GM21723 (cell line): ENCODE measurements around the gene SERPINB1.
"Not testable (repeated sequence)": the region's sequence is repeated elsewhere in the genome, so short reads cannot be mapped to it uniquely, and the experiment has no call there.

Experiments used
- ATAC-seq: cut with Tn5 transposase; IDR thresholded peaks from one replicate; pipeline ENCODE4 v1.9.1; 2021; ENCODE audit warnings: mild to moderate bottlenecking, moderate library complexity; ENCODE audit not compliant: unreplicated experiment

SERPINB1 gene

DNA sequence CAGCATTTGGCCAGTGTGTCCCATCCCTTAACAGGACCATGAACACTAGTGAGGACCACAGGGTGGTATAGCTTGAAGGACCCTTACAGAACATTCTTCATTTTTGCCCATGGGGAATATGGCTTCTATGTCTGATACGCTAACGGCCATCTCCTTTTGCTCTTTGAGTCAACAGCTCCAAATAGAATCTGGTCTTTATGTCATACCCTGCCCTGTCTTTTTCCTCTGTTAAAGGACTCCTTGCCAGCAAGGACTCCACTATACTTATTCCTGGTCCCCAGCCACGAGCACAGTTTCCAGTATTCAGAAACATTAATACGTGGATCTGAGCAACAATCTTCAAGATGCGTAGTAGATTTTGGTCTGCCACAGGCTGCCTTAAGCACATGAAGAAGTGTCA lies 22.5 kb downstream of the SERPINB1 start:
- no peak for ATAC-seq

DNA sequence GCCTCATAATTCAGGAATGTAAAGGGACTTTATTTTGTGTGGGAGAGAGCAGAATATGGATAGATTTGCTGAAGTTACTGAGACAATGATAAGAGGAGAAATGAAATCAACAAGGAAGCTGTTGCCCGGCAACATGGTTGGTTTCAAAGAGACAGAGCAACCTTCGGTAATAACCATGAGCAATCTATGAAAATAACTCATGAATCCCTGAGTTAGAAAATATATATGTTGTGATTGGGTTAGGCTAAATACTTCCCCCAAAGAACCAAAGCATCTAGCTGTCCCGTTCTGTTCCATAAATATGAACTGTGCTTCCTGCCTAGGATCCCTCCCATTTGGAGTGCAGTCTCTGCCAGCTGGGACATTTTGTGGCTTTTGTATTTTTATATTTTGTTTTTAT lies 23.1 kb downstream of the SERPINB1 start:
- no peak for ATAC-seq

DNA sequence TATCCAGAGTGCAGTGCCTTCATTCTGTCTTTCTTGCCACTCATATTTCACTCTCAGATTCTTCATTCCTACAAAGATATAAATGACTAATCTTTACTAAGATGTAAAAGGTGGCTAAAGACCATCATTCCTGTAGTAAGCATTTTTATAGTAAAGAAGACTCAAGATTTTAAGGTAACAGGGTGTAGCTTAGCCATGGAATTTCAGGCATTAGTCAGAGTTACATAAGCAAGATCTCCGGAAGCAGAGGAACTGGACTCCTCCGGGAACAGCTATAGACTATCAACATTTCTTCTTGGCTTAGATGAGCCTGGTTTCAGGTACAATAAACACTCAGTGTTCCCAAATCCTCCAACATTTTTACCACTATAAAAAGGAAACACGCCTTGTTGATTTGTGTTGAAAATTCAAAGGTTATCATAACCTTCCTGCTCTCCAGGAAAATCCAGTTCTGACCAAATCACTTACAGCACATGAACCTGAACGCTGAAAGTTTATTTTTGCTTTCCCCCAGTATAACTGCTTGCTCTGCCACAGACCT lies 23.7 kb downstream of the SERPINB1 start:
- no peak for ATAC-seq

DNA sequence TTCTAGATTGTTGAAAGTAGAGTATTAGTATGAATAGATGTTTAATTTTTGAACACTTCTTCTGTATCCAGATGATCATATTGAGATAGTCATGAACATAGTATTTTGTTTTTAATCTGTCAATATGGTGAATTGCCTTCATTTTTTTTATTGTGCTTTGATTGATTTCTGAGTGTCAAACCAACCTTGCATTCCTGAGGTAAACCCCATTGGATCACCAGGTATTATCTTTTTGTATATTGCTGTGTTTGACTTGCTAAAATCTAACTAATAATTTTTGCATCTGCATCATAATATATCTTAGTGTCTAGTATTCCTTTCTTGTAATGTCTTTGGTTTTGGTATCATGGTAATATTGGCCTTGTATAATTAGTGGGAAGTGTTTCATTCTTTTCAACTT lies 25.5 kb downstream of the SERPINB1 start:
- ATAC-seq = no peak

DNA sequence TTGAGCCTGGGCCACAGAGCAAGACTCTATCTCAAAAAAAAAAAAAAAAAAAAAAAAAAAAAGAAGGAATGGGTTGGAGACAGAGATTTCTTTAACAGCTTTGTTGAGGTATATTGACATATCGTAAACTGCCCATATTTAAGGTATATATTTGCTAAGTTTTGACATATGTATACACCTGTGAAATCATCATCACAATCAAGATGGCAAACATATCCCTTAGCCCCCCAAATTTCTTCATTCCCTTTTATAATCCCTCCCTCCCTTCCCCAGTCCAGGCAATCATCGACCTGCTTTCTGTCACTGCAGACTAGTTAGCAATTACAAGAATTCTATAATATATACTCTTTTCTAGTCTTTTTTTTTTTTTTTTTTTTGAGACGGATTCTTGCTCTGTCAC lies 29.0 kb downstream of the SERPINB1 start:
- no peak for ATAC-seq

DNA sequence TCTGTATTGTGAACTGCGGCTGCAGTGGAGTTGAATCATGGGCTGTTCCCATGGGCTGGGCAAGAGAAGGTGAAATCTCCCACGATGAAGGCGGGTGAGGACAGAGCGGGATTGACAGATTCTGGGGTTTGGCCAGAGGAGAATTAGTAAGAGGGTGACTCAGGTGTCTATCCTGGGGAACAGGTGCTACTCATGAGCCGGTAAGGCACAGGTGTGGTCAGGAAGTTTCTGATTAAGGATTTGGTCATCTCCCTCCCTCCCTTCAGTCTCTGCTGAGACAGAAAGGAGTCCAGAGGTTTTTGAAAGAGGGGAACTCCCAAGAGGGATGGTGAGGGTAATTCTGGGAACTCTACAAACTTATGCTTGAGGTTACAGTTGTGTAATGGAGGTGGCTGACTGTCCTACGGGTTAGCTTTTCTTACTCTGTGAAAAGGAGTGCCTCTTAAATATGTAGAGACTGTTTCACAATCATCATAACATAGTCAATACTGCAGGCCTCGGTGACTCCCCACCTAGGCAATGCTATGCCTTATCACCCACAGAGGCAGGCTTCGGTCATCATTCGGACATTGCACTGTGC lies 31.5 kb downstream of the SERPINB1 start:
- ATAC-seq = no peak

DNA sequence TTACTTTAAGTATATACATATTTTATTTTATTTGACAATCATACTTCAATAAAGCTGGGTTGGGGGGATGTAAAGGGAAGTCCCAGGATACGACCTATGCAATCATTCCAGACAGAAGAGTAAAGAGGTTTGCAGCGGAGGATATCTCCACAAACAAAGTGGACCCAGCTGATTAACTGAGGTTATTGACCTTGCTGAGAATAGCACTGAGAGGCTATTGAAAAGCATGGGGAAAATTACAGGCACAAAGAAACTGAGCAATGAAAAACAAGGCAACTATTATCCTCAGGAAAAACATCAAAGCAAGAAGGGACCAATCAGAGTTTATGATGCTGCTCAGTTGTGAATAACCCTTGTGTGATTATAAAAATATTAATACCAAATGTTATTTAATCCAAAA lies 32.6 kb downstream of the SERPINB1 start:
- ATAC-seq = no peak

DNA sequence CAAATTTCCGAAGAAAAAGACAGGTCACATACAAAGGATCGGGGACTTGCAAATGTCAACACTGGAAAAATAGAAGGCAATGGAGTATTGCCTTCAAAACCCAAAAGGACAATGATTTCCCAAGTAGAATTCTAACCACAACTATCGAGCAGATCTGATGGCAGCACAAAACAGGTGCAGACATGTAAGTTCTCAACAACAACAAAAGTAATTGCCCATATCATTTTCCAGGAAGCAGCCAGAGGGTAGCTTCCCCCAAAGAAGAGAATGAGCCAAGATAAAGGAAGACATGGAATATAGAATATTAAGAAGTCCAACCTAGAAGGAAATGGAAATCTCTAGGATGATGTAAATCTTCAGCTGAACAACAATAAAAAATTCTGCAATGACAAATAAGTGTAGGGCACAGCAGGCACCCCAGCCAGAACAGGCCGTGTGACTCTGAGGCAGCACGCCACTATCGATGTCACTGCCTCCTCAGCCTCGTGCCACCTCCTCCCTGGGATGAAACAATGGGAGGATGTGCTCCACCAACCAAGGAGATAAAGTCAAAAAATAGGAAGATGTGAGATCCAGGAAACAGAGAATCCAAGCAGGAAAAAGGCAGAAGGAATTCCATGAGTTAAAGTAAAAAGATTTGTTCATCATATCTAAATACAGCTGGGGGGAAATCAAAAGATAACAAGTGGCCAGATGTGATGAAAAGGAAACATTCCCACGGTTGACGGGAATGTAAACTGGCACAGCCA lies 34.1 kb downstream of the SERPINB1 start:
- no peak for ATAC-seq

DNA sequence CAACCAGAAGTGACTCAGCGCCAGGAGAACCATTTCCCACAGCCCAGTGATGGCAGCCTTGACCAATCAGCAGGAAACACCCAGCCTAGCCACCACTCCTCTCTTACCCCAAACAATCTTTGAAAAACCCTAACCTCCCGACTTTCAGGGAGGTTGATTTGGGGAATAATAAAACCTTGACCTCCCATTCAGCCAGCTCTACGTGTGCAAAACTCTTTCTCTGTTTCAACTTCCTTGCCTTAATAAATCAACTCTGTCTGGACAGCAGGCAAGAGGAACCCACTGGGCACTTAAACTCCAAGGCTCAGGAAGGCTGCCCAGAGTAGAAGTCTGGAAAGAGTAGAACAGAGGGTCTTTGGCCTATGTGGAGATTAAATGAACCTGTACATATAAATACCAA lies 35.0 kb downstream of the SERPINB1 start:
- ATAC-seq = no peak

DNA sequence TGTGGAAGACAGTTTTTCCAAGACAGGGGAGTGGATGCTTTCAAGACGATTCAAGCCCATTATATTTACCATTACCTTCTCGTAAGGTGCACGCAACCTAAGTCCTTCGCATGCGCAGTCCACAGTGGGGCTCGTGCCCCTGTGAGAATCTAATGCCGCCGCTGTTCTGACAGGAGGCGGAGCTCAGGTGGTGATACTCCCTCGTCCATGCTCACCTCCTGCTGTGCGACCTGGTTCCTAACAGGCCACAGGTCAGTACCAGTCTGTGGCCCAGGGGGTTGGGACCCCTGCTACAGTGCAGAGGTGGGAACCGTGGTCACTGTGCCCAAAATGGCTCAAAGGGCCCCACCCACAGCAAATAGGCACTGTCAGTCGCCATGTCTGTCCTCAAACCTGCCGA lies 36.6 kb downstream of the SERPINB1 start:
- no peak for ATAC-seq

DNA sequence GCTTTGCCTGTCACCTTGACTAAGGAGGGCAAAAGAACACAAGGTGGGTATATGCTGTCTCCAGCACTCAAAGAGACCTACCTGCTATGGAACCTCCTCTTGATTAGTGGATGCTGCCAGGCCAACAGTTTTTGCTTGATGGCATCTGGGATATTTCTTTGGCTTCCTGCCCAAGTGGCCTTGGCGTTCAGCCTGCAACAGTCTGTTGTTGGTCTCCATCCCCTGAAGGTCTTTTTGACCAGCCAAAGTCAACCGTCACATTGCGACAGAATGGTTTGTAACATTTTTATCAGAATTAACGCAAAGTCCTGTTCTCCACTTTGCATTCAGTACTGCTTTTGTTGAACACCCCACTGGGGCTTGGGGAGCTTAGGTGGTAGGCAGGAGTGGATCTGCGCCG lies 37.1 kb downstream of the SERPINB1 start:
- no peak for ATAC-seq

DNA sequence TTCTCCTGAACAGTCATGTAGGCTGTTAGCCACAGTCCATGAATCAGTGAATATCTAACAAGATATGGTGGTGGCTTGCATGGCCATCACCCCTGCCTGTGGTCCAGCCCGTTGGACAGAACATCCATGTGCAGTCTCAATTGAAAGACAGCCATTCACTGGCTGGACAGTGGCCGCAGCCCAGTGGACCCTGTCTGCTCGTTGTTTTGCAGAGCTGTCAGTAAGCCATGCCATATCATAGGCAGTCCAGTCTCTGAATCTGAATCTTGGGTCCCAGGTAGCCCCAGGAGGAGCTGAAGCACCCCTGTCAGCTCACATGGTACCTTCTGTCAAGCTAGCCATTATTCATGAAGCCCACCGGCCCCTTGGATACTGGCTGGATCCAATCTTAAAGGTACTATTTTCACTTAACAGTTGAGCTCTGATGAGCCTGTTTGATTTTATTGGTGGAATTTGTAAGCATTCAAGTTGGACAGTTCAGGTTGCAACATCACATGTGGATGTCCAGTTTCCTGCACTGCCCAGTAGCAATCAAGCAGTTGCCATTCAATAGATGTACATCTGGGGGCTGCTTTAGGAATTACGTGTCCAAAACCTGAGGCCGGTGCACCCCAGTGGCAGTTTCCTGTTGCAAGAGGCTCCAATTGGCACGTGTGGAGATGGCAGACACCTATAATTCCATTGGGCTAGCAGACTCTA lies 37.8 kb downstream of the SERPINB1 start:
- ATAC-seq = no peak

DNA sequence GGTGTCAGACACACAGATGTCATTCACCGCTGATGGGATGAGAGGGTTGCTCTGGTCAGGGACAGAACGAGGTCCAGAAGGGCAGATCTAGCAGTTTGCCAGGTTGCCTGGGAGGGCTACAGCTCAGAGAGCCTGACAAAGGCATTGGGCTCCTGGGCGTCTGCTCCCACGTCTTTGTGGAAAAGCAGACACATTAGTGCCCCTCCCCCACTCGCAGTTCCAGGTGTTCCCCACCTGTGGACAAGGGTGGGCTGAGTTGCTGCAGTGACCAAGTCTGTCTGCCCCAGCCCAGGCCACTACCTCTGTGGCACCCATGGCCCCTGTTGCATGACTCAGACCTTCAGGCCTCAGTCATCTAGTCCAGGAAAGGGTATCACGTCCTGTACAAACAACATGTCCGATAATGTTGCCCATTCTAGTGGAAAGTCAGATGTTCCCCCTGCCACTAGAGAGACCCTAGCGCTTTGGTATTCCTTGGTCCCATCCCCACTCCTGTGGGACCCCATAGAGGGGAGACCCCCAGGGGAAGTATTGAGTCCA lies 39.1 kb downstream of the SERPINB1 start:
- no peak for ATAC-seq

DNA sequence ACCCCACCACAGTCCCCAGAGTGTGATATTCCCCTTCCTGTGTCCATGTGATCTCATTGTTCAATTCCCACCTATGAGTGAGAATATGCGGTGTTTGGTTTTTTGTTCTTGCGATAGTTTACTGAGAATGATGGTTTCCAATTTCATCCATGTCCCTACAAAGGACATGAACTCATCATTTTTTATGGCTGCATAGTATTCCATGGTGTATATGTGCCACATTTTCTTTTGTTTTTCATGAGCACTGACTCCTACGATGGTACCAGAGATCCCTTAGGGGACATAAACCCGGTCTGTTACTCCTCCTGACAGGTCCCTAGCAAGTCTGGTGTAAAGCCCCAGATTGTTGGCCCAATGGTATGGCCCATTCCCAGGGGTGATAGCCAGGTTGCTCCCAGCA lies 40.0 kb downstream of the SERPINB1 start:
- not testable (repeated sequence) for ATAC-seq

DNA sequence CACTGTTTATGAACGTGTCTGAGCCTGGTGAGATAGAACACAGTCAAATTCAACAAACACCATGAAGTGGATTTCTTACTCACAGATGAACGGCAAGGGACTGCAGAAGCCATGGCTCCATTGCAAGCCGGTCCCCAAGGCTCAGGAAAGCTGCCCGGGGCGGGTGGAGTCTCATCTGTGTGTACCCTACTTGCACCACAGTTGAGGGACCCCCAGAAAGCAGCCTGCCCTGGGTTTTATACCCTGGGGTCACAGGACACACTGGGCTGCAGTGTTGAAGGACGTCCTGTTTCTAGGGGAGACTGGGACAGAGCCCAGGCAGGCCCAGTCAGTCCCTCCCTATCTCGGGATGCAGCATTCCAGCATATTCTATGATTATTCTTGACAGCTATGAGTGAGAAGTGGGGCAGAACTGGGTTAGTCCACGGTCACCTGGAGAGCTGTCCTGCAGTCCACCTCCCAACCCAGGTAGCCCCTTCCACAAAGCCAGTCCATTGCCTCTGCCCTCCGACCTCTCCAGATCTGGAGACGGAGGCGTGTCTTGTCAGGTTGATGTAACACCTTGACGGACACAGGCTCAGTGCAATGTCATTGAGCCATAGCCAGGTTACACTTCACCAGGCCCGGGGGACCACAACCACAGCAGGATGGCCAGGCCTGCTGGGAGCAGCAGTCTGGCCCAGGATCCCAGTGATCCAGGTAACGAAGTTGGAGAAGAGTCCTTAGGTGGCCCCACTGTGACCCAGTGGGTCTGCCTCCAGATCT lies 40.9 kb downstream of the SERPINB1 start:
- ATAC-seq = no peak

DNA sequence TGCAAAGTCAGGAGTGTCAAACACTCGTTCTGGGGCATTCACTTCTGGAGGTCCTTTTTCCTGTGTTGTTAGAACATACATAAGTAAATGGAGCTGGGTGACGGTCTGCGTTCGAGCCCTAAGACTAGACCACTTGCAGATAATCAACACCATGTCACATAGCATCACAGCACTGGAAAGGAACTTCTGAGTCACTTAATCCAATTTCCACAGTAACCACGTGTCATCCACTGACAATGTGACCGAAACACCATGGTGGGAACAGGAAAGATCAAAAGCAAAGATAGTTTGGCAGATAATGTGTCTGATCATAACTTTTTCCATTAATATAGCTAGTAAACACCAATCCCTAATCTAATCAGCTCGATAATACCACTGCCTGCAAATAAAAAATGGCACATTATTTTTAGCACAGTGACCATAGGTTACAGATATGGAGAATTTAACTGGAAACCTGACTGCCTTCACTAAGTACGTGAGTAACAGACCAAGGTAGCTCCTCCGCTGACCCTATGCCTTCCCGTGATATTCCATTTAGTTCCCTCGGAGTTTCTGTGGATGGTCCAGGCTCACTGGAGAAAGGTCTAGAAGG lies 41.6 kb downstream of the SERPINB1 start:
- ATAC-seq = no peak

DNA sequence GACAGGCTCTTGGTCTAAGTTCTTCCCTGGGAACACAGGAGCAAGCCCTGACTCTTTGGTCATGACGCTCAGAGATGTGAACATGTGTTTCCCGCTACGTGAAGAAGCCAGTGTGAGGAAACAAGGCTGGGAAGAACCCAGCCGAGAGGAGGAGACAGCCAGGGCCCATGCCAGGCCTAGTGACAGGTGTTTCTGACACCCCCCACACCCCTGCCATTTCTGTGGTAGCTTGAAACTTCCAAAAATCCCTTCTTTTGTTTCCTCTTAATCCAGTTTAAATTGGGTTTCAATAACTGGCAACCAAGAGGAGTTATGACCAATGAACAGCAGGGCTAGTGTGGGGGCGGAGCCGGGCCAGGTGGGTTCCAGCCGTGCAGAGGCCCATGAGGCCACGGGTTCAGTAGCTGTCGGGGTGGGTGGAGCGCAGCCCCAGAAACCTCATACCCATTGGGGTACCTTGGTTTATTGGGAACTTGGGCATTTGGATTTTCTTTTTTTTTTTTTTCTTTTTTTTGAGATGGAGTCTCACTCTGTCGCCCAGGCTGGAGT lies 43.0 kb downstream of the SERPINB1 start:
- ATAC-seq = no peak

DNA sequence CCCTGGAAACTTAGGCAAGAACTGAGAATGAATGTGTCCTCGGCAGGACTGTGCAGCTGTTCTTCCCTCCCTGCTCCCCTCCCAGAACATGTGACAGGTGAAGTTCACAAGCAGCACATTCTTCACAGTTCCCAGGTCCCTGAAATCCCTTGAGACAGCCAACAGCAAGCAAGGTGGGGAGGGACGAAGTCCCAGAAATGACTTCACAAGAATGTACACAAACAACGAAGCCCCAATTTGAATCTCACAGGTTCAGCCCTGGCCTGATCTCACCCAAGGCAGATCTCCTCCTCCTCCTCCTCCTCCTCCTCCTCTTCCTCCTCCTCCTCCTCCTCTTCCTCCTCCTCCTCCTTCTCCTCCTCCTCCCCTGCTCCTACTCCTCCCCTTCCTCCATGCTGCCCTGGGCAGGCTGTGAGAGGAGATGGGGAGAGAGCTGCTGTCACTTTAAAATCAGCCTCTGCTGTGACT lies 44.1 kb downstream of the SERPINB1 start:
- ATAC-seq = no peak

DNA sequence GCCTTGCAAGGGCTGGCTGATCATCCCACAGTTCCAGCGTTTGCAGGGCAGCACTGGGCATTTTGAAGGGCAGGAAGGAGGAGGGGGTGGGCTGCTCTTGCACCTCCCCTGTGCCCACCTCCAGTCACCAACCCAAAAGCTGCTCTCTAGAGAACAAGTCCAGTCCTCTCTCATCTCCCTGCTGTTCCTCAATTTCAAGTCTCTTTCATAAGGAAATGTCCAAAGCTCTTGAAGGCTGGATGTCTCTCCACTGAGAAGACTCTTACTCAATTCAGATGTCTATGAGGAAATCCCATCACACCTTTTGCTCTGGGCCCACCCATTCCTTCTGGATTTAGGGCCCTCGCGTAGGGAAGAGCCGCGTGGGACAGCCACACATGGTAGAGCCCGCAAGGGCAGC lies 44.8 kb downstream of the SERPINB1 start:
- ATAC-seq = no peak

DNA sequence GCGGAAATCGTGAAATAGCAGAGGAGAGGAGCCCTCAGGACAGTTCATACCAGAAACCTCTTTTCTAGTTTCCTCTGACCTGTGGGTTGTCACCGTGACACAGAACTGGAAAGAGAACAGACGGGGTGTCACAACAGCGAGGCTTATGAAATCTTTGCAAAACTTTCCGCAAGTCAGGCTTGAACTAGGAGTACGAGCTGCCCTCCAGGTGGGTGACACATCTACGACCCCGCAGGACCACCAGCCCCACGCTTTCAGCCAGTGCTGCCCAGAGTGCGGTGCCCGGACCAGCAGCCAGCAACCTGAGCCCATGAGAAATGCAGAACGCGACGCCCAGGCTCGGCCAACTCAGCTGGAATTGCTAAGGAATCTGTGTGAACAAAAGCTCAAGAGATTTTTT lies 45.7 kb downstream of the SERPINB1 start:
- ATAC-seq = no peak
